Astrocyte of the hippocampus (primary cell): ENCODE data around the gene SND1.

Experiments
- DNase-seq: peaks from one replicate; pipeline ENCODE4 v3.0.0; 2011; ENCODE audit warnings: low read depth, low spot score

Gene SND1

DNA sequence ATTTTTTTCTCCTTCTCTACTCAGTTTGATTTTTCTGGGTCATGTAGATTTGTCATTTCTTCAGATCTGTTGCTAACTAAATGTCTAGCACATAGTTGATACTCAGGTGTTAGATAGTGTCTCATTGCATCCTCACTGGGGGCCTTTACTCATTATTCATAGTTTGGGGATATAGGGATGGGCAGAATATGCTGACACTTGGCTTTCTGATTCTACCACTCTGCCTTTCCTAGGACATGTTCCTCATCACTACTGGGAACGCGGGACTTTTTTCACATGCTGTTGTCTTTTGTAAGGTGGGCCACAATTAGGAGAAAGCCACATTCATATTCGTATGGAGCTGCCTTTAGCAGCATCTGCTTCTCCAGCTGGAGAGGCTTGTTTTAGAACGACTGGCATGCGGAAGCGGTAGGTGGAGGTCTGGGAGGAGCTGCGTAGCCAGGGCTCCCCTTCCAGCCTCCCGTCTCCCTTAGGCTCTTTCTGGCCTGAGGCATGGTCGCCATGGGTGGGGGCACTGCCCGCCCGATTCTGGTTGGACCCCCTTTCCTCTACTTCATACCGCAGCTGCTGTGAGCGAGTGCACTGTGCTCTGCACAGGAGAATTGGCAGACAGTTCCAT lies 78.8 kb downstream of the SND1 start:
- no peak for DNase-seq

DNA sequence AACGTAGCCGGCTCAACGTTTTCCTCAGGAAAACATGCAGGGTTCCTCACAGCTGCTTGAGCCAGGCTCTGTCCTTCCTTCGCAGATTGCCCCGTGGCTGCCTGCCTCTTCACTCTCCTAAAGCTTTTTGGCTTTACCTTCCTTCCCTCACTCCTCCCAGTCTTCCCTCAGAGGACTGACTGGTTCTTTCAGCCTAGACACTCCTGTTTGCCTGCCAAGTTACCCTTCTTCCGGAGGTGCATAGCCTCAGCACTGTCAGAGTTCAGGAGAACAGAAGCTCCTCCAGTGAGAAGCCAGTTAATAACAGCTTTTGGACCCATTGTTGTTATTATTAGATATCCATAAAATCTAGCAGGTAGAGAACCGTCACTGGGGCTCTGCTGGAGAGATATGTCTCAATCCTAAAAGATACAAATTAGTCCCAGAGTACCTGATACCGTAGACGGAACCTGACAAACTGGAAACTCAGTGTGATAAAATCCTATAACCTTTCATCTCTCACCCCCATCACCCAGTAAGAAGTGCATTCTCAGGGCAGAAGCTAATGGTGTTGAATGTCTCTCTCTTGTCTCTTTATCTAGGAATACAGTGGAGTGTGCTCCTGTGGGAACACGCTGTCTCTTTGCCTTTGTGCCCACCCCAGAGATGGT lies 79.6 kb downstream of the SND1 start:
- DNase-seq = no peak

DNA sequence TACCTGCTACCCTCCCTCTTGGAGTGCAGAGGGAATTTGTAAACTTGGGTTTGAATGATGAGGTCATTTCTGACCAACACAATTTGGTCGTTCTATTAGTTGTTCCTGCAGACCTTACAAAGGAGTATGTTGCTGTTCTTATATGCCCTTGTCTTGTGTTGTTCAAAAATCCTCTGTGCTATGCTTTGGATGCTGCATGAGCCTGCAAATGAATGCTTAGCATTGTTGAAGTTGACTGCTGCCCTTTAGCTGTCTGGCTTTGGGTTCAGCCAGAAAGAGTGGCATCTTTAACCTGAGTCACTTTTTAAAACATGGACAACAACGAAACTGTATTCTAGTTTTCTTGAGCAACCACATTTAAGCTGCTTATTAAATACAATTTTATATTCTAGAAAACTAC lies 80.3 kb downstream of the SND1 start:
- DNase-seq = no peak

DNA sequence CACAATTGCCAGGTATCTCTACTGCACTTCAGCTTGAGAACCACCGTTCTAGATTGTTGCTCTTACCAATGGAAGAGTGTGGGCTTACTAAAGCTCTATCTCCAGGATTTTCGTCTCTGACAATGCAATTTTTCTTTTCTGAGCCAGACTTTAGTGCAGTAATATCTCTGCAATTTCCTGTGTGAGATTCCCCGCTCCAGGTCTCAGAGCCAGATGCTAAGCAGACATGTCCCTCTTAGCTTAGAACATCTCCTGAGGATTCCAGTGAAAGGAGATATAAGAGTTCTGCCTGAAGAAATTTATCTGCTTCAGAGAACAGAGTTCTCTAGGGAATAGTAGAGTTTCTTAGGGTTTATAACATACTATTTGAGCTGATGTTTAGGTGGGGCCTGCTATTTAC lies 82.0 kb downstream of the SND1 start:
- DNase-seq = no peak

DNA sequence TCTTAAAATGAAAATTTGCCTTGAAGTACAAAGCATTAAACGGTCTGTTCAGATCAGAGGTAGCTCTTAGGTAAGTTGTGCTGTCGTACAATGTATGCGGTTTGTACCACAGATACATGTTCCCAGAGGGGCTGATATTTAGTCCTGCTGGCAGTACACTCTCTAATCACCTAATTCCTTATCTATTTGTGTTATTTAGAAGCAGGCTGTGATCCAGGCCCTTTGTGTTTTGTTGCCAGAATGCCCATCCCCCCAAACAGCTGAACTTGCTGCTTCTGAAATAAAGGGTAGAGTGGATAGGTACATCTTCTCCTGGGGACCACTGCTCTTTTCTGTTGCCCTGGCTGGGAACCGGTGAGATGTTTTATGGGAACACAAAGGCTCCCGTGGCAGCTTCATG lies 84.5 kb downstream of the SND1 start:
- DNase-seq = peak; percentile 7

DNA sequence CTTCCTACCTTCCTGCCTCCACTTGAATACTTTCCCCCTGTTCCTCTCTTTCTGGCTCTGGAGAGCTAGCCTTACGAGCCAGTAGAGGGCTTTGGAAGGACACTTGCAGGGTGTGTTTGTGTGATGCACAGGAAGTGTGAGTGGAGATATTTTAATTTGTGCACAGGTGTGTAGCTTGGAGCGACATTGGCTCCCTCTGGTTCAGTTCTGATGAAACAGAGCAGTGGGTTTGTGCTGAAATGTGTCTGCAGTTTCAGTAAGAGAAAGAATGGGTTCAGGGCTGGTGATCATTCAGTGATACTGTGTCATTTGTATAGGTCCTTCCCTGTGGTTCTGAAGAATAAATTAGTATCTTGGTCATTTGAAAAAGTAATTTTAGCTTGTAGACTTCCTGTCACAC lies 86.9 kb downstream of the SND1 start:
- no peak for DNase-seq

DNA sequence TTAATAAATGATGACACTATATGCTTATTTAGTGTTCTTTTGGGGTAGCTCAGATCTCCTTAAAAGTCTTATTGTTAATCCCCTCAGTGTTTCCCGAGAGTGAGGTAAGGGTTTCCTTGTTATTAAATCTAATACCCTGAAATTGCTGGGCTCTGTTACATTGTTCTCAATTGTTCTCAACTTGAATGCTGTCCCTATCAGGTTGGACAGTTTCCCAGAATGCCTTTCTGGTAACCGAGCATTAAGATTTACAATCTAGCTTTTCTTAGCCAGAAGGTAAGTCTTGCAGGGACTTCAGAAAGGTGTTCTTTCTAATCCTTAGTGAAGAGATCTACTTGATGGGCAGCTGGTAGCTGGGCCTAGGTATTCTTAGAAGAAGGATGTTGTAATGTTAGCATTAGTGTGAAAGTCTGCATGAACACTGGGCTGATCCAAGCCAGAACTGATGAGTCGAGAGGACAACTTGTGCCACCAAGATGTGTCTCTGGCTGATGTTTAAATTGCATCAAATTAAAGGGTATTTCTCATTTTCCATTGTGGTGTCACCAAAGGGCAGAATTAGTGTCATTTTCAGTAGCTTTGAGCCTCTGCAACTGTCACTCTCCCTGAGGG lies 89.9 kb downstream of the SND1 start:
- peak; percentile 38 for DNase-seq

DNA sequence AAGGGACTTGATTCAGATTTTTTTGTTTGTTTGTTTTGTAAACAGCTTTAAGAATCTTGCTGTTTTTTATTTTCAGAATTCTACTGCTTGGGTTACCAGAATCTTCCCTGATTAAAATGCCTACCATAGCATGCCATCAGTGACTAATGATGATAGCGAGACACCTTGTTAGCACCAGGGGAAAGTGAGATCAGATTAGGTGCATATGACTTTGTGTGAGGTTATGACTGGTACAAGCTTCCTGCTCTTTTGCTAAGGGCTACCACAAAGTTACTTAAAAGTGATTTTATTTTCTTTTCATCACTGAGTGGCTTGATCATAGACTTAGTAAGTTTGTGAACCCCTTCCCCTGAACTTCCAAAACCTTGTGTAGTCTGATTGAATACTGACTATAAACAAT lies 93.5 kb downstream of the SND1 start:
- DNase-seq = no peak

DNA sequence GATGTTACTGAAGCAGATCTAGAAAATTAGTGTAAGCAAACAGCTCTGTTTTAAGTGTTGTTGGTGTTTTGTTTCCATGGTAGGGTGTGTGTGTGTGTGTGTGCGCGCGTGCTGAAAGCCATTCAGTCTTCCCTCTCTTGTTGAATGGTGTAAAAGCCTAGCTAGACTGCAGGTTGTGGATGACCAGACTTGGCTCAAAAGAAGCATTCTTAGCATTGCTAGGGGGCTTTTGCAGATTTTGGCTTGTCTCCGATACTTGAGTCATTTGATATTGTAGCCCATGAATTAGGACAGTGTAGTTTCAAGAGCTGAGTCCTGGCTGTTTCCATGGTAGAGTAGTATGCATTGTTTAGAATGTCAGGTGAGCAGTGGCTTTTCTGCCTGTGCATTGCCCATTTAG lies 99.1 kb downstream of the SND1 start:
- DNase-seq = peak; percentile 96

DNA sequence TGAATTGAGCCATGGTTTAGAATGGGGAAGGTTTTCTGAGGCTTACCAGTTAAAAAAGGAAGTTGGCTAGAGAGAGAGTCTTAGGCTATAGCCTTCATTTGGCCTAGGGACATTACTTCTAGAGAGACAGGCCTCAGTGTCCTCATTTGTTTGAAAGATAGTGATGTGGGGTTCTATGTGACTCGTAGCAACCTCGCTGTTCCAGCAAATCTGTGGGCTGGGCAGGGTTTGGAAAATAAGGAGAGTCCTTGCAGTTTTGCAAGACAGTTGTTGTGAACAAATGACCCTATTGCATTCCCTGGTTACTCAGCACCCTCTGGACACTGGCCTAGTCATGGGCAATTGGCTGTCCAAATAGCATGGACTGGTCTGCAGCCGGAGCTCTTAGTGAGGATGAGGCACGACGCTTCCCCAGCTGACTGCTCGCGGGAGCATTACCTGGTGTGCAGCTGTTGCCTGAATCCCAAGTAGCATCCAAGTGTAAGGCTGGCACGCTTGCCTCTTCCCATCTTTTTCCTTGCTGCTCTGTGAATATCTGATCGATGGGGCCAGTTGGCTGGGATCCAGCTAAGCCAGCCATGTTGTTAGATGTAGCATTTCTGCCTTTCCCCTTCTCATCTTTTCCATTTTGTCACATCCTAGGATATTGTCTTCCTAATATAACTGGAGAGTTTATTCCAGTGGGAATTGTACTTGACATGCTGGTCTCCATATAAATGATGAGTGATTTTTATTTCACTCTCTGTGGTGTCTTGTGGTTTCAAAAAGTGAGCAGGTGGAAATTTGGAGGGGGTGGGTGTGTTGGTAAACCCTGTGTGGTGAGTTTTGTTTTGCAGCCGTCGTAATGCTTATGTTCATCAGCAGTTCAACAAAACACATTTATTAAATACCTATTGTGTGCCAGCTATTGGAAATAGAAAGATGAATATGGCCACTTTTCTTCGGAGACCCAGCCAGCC lies 99.8 kb downstream of the SND1 start:
- no peak for DNase-seq

DNA sequence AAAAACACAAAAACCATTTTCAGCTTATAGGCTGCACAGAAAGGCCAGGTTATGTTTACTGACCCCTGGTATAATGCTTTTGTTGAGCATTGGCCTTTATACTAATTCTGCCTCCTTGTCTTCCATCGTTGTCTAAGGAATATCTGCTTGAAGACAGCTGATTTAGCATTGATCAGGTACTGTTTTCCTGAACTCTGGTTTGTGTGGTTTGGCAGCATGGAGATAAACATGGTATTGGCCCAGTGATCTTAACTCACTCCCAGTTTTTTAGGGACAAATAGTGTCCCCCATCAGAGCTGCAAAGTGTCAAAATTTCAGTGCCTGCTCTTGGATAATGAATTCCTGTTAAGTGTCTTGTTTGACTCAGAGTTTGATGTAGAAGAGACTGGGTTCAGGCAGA lies 100.8 kb downstream of the SND1 start:
- DNase-seq = no peak

DNA sequence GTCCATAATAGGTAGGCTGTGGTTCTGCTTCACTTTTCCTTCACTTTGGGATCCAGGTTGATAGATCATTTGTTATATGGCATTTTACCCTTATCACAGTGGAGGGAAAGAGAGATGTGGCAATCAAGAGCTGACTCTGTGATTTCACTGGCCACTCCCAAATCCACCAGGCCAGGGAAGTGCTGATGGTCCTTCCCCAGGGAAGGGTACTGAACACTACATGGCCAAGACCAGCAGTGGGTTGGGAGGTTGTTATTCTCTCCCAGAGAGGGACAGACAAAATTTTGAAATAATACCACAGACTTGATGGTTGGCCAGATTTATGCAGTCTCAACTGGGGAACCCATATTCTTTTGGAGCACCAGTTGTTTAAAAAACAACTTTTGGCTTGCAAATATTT lies 102.5 kb downstream of the SND1 start:
- no peak for DNase-seq

DNA sequence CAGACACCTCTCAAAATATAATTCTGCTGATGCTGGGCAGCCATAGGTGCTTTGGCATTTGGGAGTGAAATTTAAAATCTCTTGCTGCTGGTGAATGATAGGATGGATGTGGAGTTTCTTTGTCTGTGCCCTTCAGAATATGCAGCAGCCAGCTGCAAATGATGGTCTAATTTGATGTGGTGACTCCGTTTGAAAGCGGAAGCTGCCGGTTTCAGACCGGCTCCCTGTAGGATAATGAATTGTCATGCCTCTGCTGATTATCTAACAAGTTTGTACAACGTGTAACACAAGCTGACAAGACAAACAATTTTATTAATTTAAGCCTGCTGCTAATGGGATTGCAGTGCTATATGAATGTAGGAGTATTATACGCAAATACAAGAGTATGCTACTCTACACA lies 103.5 kb downstream of the SND1 start:
- DNase-seq = no peak

DNA sequence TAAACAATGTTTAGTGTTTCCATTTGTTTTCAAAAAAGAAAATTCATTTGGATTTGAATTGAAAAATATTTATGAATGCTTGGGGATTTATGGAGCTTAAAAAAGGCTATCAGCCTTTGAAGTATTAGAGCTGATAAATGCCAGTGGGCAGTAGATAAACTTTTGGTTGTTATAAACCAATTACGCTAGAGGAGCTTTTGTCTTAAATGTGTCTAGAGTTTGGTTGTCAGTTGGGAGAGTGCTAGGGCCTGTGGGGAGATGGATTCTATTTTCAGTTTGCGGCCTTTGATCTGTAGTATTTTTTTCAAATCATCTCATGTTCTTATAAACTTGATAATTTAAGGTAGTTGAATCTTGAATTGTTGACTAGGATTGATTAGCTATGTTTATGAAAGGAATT lies 104.0 kb downstream of the SND1 start:
- DNase-seq = no peak

DNA sequence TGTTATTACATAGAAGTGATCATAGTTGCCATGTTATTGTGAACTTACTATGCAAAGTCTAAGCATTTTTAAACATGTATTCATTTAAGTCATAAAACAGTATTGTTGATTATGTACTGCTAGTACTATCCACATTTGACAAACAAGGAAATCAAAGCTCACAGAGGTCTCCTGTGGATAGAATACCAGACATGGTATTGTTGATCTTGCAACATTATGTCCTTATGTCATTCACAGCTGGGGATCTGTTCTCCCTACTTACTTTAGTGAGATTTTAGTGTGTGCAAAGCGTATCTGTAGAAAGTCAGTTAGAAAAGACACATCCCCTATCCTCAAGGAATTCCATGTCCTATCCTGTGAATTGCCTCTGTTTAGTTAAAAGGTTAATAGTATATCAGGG lies 106.1 kb downstream of the SND1 start:
- DNase-seq = no peak

DNA sequence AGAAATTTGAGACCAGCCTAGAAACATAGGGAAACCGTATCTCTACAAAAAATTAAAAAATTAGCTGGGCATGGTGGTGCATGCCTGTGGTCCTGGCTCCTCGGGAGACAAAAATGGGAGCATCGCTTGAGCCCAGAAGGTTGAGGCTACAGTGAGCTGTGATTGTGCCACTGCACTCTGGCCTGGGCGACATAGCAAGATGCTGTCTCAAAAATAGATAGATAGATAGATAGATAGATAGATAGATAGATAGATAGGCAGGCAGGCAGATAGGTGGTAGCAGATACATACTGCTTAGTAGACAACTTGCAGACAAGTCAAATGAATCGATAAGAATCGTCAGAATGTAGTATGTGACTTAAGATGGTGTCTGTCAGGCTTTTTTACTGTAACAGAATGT lies 106.9 kb downstream of the SND1 start:
- DNase-seq = no peak

DNA sequence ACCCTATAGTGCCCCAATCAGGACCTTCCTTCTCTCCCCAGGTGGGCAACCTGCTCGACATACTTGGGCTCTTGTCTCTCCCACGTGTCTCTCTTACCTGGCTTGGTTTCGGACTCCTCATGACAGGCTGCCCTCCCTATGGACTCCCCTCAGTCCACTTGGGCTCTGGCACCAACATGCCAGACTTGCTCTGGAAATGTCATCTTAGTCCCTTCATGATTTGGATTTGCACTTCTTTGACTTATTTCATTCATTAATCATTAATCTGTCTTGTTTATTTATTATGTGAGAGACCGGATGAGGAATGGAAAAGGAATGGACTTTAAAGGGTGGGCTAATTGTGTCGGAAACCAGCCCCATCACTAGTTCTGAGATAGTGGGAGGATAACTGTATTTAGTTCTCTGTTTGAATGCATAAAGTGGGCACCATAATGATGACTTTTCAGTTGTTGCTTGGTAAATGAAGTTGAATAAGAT lies 108.0 kb downstream of the SND1 start:
- DNase-seq = no peak

DNA sequence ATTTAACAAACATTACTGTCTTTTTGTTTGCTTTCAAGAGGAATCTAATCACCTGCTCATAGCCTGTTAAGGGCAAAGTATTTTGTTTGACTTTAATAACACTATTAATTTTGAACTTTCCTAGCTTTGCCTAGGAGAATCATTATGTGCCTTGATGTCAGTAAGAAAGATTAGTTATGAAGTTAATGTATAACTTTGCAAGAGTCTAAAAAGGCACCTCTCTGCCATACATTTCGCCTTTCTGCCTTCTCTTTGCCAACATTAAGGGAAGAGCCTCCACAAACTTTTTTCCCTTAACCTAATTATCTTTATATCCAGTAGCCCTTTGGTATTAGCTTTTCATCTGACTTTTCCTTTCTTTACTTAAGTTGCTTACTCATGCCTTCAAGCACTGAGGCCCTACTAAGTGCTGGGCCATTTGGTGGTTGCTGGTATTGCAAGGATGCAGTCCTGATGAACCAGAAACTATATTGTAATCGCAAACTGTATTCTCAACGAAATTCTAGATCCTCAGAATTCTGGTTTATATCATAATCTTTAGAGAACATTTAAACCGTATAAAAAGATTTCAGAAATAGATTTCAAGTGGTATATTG lies 108.5 kb downstream of the SND1 start:
- no peak for DNase-seq

DNA sequence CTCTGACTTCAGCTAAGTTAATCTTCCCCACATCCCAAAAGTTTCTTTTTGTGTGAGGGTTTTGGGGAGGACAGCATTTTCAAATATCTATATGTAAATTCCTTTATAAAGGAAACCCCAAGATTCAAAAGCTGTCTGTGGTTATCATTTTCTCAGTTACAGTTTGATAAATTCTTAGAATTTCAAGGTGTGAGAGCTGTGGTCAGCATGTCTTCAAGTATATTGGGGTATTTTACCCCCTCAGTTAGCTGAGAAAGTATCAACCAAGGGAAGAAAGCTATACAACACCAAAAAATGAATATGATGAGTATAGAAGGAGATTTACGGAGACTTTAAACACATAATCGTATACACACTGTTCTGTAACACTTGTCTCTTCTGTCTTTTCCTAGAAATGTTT lies 109.2 kb downstream of the SND1 start:
- DNase-seq = no peak

DNA sequence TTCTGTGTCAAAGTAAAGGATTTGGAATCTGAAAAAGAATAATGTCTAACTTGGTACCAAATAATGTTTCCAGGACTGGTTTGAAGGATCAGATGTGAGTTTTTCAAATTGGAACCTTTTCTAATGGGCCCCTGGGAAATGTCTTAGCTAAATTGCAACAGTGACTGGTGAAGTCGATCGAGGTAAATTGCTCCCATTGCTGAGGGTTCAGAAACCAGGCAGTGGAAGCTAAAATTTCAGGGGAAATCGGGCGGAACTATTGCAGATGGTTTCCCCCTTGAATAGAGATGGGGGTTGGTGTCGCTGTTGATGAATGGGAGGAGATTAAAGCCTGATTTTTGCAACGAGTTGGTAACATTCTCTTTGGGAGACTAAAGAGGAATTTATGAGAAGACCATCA lies 112.7 kb downstream of the SND1 start:
- no peak for DNase-seq

DNA sequence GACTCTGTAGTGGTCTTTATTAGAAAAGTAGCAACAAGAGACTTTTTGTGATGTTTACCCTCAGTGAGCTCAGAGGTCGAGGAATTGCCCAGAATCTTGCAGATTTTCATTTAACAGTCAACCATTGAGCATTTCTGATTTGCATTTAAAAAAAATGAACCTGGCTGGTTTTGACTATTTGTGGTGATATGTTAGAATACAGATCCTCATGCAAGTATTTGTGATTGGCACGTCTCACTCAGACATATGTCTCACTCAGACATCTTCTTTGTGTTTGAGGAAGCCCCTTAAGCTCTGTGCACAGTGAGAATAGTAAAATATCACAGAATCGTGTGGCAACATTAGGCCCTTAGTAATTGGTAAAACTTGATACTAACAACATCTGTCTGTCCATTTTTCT lies 113.2 kb downstream of the SND1 start:
- no peak for DNase-seq
